ENCODE results near the gene TM9SF4. TPM values are rescaled to one million over a fixed set of nuclear protein-coding genes. Genes with fewer than 3 reads are reported as not detected.

The TM9SF4 gene
- total RNA-seq, 4 donors from 2014 or later = 35.5 to 44.8 (median 42.6) TPM

- DNase-seq = no peak
- TF ChIP-seq, protein P1, sequence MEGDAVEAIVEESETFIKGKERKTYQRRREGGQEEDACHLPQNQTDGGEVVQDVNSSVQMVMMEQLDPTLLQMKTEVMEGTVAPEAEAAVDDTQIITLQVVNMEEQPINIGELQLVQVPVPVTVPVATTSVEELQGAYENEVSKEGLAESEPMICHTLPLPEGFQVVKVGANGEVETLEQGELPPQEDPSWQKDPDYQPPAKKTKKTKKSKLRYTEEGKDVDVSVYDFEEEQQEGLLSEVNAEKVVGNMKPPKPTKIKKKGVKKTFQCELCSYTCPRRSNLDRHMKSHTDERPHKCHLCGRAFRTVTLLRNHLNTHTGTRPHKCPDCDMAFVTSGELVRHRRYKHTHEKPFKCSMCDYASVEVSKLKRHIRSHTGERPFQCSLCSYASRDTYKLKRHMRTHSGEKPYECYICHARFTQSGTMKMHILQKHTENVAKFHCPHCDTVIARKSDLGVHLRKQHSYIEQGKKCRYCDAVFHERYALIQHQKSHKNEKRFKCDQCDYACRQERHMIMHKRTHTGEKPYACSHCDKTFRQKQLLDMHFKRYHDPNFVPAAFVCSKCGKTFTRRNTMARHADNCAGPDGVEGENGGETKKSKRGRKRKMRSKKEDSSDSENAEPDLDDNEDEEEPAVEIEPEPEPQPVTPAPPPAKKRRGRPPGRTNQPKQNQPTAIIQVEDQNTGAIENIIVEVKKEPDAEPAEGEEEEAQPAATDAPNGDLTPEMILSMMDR (IDR thresholded peaks at IDR 0.05) = no peak
- TF ChIP-seq POLR2A (IDR thresholded peaks at IDR 0.05) = no peak
- no peak for TF ChIP-seq EP300 (IDR thresholded peaks at IDR 0.05; ENCODE audit: low read depth)
- no peak for TF ChIP-seq POLR2AphosphoS5 (IDR thresholded peaks at IDR 0.05)
- intact Hi-C loops (cut with DNase I; ENCODE audit: low total_unique reads) (no loop called here), in situ Hi-C loops (cut with MboI; ENCODE audit: low pct_ligation_motif_present in 1 of 4, low pct_unique_long_range_greater_than_20kb in 1 of 4, low sequenced_read_pairs in 3 of 4) (no loop called here)
- 93 to 97% methylated on average over 5 to 10 of the region's 10 CpGs for WGBS, 2 donors (ENCODE audit: low coverage in 1 of 2)
- H3K4me3 ChIP-seq = no peak overlapping the region
- H3K36me3 ChIP-seq = peaks cover 0 to 59% (median 20%) of the 10 kb centered on the region in 4 donors
- no peak overlapping the region for H3K27ac ChIP-seq
- H3K9me3 ChIP-seq = no peaks in the 10 kb centered on the region
- peaks cover 0 to 9% (median 7%) of the 10 kb centered on the region in 4 donors for H3K4me1 ChIP-seq
- no peaks in the 10 kb centered on the region for H3K27me3 ChIP-seq
These were observed 40.9 kb downstream of the TM9SF4 start for GRCh38 chr20:32150291-32150848.

- intact Hi-C loops (cut with DNase I; ENCODE audit: low total_unique reads) = no loop called here
- no peaks in the 10 kb centered on the region for H3K9me3 ChIP-seq
- H3K27me3 ChIP-seq = no peaks in the 10 kb centered on the region
- no peak for TF ChIP-seq POLR2A (IDR thresholded peaks at IDR 0.05)
- TF ChIP-seq, protein P1 (IDR thresholded peaks at IDR 0.05) = no peak
- no peak for TF ChIP-seq POLR2AphosphoS5 (IDR thresholded peaks at IDR 0.05)
- no peak for TF ChIP-seq EP300 (IDR thresholded peaks at IDR 0.05; ENCODE audit: low read depth)
- in situ Hi-C loops (cut with MboI; ENCODE audit: low pct_ligation_motif_present in 1 of 4, low pct_unique_long_range_greater_than_20kb in 1 of 4, low sequenced_read_pairs in 3 of 4) = no loop called here
- H3K4me1 ChIP-seq = peaks cover 0 to 13% (median 7%) of the 10 kb centered on the region in 4 donors
- WGBS, 2 donors (ENCODE audit: low coverage in 1 of 2) = 78 to 94% methylated on average over 3 to 6 of the region's 6 CpGs
- H3K27ac ChIP-seq = no peak overlapping the region
- H3K4me3 ChIP-seq = no peak overlapping the region
- peaks cover 0 to 40% (median 17%) of the 10 kb centered on the region in 4 donors for H3K36me3 ChIP-seq
- peak; percentile 40 for DNase-seq
These were observed 43.1 kb downstream of the TM9SF4 start for GRCh38 chr20:32152421-32153155.

GRCh38 chr20:32153156-32153665 lies 43.7 kb downstream of the TM9SF4 start:
- peaks cover 0 to 13% (median 7%) of the 10 kb centered on the region in 4 donors for H3K4me1 ChIP-seq
- no peak overlapping the region for H3K4me3 ChIP-seq
- in situ Hi-C loops (cut with MboI; ENCODE audit: low pct_ligation_motif_present in 1 of 4, low pct_unique_long_range_greater_than_20kb in 1 of 4, low sequenced_read_pairs in 3 of 4) = no loop called here
- intact Hi-C loops (cut with DNase I; ENCODE audit: low total_unique reads) = no loop called here
- no peaks in the 10 kb centered on the region for H3K9me3 ChIP-seq
- no peak overlapping the region for H3K27ac ChIP-seq
- DNase-seq = no peak
- WGBS, 2 donors (ENCODE audit: low coverage in 1 of 2) = 94% methylated on average over 4 of the region's 4 CpGs; no CpG with 5 or more reads in 1 of the 2 donors
- TF ChIP-seq POLR2AphosphoS5 (IDR thresholded peaks at IDR 0.05) (no peak), EP300 (IDR thresholded peaks at IDR 0.05; ENCODE audit: low read depth) (no peak), POLR2A (IDR thresholded peaks at IDR 0.05) (no peak)
- TF ChIP-seq, protein P1 (IDR thresholded peaks at IDR 0.05) = no peak
- no peaks in the 10 kb centered on the region for H3K27me3 ChIP-seq
- peaks cover 0 to 41% (median 16%) of the 10 kb centered on the region in 4 donors for H3K36me3 ChIP-seq

DNA sequence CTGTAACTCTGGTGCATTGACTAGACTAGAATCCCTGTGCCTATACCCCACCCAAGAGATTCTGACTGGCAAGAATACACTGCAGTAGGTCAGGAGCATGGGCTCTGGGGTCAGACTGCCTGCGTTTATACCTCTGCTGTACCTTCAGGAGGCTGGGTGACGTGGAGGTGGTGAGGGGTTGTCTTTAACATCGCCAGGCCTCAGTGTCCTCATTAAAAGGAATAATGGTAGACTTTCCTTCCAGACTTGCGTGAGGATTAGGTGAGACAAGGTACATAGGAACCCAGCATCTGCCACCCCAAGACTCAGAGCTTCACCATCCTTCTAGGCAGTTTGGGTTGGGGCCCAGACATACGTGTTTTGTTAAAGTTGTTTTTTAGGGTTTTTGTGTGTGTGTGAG lies 44.3 kb downstream of the TM9SF4 start:
- Histone ChIP-seq H3K36me3 (peaks cover 0 to 43% (median 18%) of the 10 kb centered on the region in 4 donors), H3K4me3 (no peak overlapping the region), H3K4me1 (peaks cover 0 to 13% (median 7%) of the 10 kb centered on the region in 4 donors), H3K9me3 (no peaks in the 10 kb centered on the region), H3K27me3 (no peaks in the 10 kb centered on the region), H3K27ac (no peak overlapping the region)
- intact Hi-C loops (cut with DNase I; ENCODE audit: low total_unique reads) (loop anchor here (2.0 kb wide), 1 partner anchor 17 kb away; no protein-coding TSS in a partner anchor), in situ Hi-C loops (cut with MboI; ENCODE audit: low pct_ligation_motif_present in 1 of 4, low pct_unique_long_range_greater_than_20kb in 1 of 4, low sequenced_read_pairs in 3 of 4) (no loop called here)
- TF ChIP-seq POLR2AphosphoS5 (IDR thresholded peaks at IDR 0.05) (no peak), EP300 (IDR thresholded peaks at IDR 0.05; ENCODE audit: low read depth) (no peak), POLR2A (IDR thresholded peaks at IDR 0.05) (no peak)
- TF ChIP-seq, protein P1 (IDR thresholded peaks at IDR 0.05) = no peak
- 71 to 90% methylated on average over 1 to 5 of the region's 5 CpGs for WGBS, 2 donors (ENCODE audit: low coverage in 1 of 2)
- no peak for DNase-seq

Measured in transverse colon (tissue), 4 donors.